RWPE1 (cell line): ENCODE measurements around the gene POLA1.
"Not testable (repeated sequence)": the region's sequence is repeated elsewhere in the genome, so short reads cannot be mapped to it uniquely, and the experiment has no call there.

Source experiments
- CTCF ChIA-PET: fragments of 350-600 bp; sonication (Branson Sonifier 250); formaldehyde crosslinking; extraction: SDS; loops from one replicate; lab custom pipeline; 2021; lab: Yijun Ruan, JAX
- POLR2A ChIA-PET: fragments of 400-600 bp; formaldehyde crosslinking; extraction: SDS; loops from one replicate; lab custom pipeline; 2020; ENCODE audit warnings: antibody characterized with exemption; ENCODE audit not compliant: low non-redundant PET; lab: Yijun Ruan, JAX
- DNase-seq: peaks from one replicate; pipeline ENCODE4 v3.0.0; 2012; ENCODE audit warnings: low spot score
- H3K27ac ChIP-seq: fragments of 450-650 bp; 2 replicates; pipeline ENCODE4 v1.5.1; 2017
- CTCF ChIP-seq: fragments of 450-650 bp; conservative IDR thresholded peaks from 2 replicates; pipeline ENCODE4 v1.5.1; 2017; ENCODE audit warnings: low read depth, mild to moderate bottlenecking

The POLA1 gene

GRCh38 chrX:24858004-24858746 is 164.5 kb downstream of the POLA1 start:
- no peak overlapping the region for H3K27ac ChIP-seq
- CTCF ChIA-PET: no interaction called here
- DNase-seq: no peak
- POLR2A ChIA-PET: no interaction called here
- TF ChIP-seq CTCF: no peak

- ChIA-PET POLR2A (no interaction called here), CTCF (no interaction called here)
- no peak overlapping the region for H3K27ac ChIP-seq
- TF ChIP-seq CTCF: no peak
- DNase-seq: no peak
Measured at GRCh38 chrX:24859211-24859841, 165.6 kb downstream of the POLA1 start.

GRCh38 chrX:24860140-24860539 is 166.4 kb downstream of the POLA1 start:
- POLR2A ChIA-PET: no interaction called here

GRCh38 chrX:24862343-24862742 is 168.6 kb downstream of the POLA1 start:
- POLR2A ChIA-PET: no interaction called here
- no peak for DNase-seq
- TF ChIP-seq CTCF: no peak
- H3K27ac ChIP-seq: no peak overlapping the region
- CTCF ChIA-PET: no interaction called here

More at GRCh38 chrX:24860140-24860539, 166.4 kb downstream of the POLA1 start:
- CTCF ChIA-PET: no interaction called here
- no peak for DNase-seq
- no peak overlapping the region for H3K27ac ChIP-seq
- no peak for TF ChIP-seq CTCF

- POLR2A ChIA-PET, CTCF ChIA-PET, DNase-seq, H3K27ac ChIP-seq: not testable (repeated sequence)
Measured at GRCh38 chrX:24863779-24864178, 170.1 kb downstream of the POLA1 start.

GRCh38 chrX:24870143-24870542 is 176.4 kb downstream of the POLA1 start:
- ChIA-PET CTCF (no interaction called here), POLR2A (no interaction called here)
- no peak for DNase-seq
- no peak overlapping the region for H3K27ac ChIP-seq
- no peak for TF ChIP-seq CTCF

GRCh38 chrX:24874604-24875247 is 181.0 kb downstream of the POLA1 start:
- no peak overlapping the region for H3K27ac ChIP-seq
- ChIA-PET POLR2A (no interaction called here), CTCF (no interaction called here)
- no peak for TF ChIP-seq CTCF
- no peak for DNase-seq
